SK-N-SH (cell line): ENCODE data around the gene RMI2. TPM values are rescaled to one million over a fixed set of nuclear protein-coding genes. Genes with fewer than 3 reads are reported as not detected.

Source experiments
- CTCF ChIA-PET: fragments of 300-600, 350-600 bp; formaldehyde crosslinking; extraction: SDS; loops from one replicate; lab custom pipeline; 2021; lab: Yijun Ruan, JAX
- POLR2A ChIA-PET: fragments of 350-600 bp; sonication (Branson Sonifier 250); formaldehyde crosslinking; extraction: SDS; loops from one replicate; lab custom pipeline; 2020; ENCODE audit warnings: antibody characterized with exemption, inconsistent platforms; lab: Yijun Ruan, JAX
- DNase-seq: peaks from one replicate; pipeline ENCODE4 v3.0.0; 2012
- H2AFZ ChIP-seq: fragments of 200-600 bp; sonication (generic); 2 replicates; pipeline ENCODE4 v1.8.1; 2016; ENCODE audit warnings: antibody characterized with exemption, mild to moderate bottlenecking, low read depth
- H3F3A ChIP-seq: fragments of 200-600 bp; sonication (generic); replicated peaks from 2 replicates; pipeline ENCODE3; 2016; ENCODE audit warnings: antibody characterized with exemption, mild to moderate bottlenecking; ENCODE audit not compliant: insufficient read depth
- H3K27ac ChIP-seq, 2 experiments: fragments of 200-500 bp in 1 of 2; fragments of 200-600 bp in 1 of 2; sonication (Bioruptor generic) in 1 of 2; sonication (generic), shearing (Covaris generic) in 1 of 2; 2 replicates each; pipeline versions ENCODE4 v1.5.1 to v1.6.1; 2014 to 2016; ENCODE audit warnings: low read depth in 2 of 2, inconsistent platforms in 1 of 2, low read length in 1 of 2, mild to moderate bottlenecking in 1 of 2, mixed read lengths in 1 of 2
- H3K27me3 ChIP-seq: fragments of 200-600 bp; sonication (generic), shearing (Covaris generic); 2 replicates; pipeline ENCODE4 v1.6.1; 2016; ENCODE audit warnings: mixed run types; ENCODE audit not compliant: insufficient read depth
- H3K36me3 ChIP-seq, 2 experiments: fragments of 200-500 bp in 1 of 2; fragments of 200-600 bp in 1 of 2; sonication (Bioruptor generic) in 1 of 2; sonication (generic) in 1 of 2; replicated peaks in 1 of 2; 2 replicates each; pipeline versions ENCODE3 to v1.5.1; 2014 to 2016; ENCODE audit warnings: low read length in 1 of 2, mild to moderate bottlenecking in 1 of 2; ENCODE audit not compliant: insufficient read depth in 2 of 2, control insufficient read depth in 1 of 2
- H3K4me1 ChIP-seq, 2 experiments: fragments of 200-500 bp in 1 of 2; fragments of 200-600 bp in 1 of 2; sonication (Bioruptor generic) in 1 of 2; sonication (generic), shearing (Covaris generic) in 1 of 2; 2 replicates each; pipeline versions ENCODE4 v1.5.1 to v1.6.1; 2014 to 2016; ENCODE audit warnings: low read depth in 1 of 2, low read length in 1 of 2, mixed run types in 1 of 2; ENCODE audit not compliant: insufficient read depth in 2 of 2, control insufficient read depth in 1 of 2
- H3K4me2 ChIP-seq: fragments of 200-600 bp; sonication (generic), shearing (Covaris generic); 2 replicates; pipeline ENCODE4 v1.6.1; 2017; ENCODE audit warnings: mixed run types
- H3K4me3 ChIP-seq, 2 experiments: fragments of 200-500 bp in 1 of 2; fragments of 200-600 bp in 1 of 2; sonication (Bioruptor generic) in 1 of 2; sonication (generic), shearing (Covaris generic) in 1 of 2; 2 replicates each; pipeline versions ENCODE4 v1.5.1 to v1.8.1; 2014 to 2016; ENCODE audit warnings: low read depth in 2 of 2, inconsistent platforms in 1 of 2, low read length in 1 of 2, mild to moderate bottlenecking in 1 of 2, mixed read lengths in 1 of 2, moderate library complexity in 1 of 2
- H3K79me2 ChIP-seq: fragments of 200-600 bp; sonication (generic); 2 replicates; pipeline ENCODE4 v1.8.1; 2017; ENCODE audit warnings: mild to moderate bottlenecking; ENCODE audit not compliant: insufficient read depth
- H3K9ac ChIP-seq: fragments of 200-600 bp; sonication (generic); 2 replicates; pipeline ENCODE4 v1.6.1; 2017; ENCODE audit warnings: mixed run types
- H3K9me2 ChIP-seq: fragments of 200-600 bp; sonication (generic); 2 replicates; pipeline ENCODE4 v1.6.1; 2017; ENCODE audit warnings: mixed run types
- H3K9me3 ChIP-seq: fragments of 200-600 bp; sonication (generic); 2 replicates; pipeline ENCODE4 v1.6.1; 2017; ENCODE audit warnings: mixed run types, mild to moderate bottlenecking, moderate library complexity
- H4K20me1 ChIP-seq: fragments of 200-600 bp; sonication (generic); 2 replicates; pipeline ENCODE4 v1.6.1; 2017; ENCODE audit warnings: mild to moderate bottlenecking, mixed run types; ENCODE audit not compliant: insufficient read depth
- CHD2 ChIP-seq: fragments of 150-350 bp; IDR thresholded peaks from 2 replicates; pipeline ENCODE4 v1.6.1; 2018; ENCODE audit warnings: low read length; ENCODE audit not compliant: partially characterized antibody
- CTCF ChIP-seq: fragments of 200-600 bp; sonication (generic); IDR thresholded peaks from 2 replicates; pipeline ENCODE4 v1.6.1; 2017; ENCODE audit warnings: antibody characterized with exemption, mild to moderate bottlenecking, moderate library complexity
- ELF1 ChIP-seq: IDR thresholded peaks from 2 replicates; pipeline ENCODE4 v1.4.0; 2012
- EP300 ChIP-seq, 2 experiments: IDR thresholded peaks; 2 replicates each; pipeline versions ENCODE4 v1.4.0 to v1.6.1; 2012; ENCODE audit warnings: borderline replicate concordance in 1 of 2, low read depth in 1 of 2, low read length in 1 of 2
- FOXJ3 ChIP-seq: sonication (generic); formaldehyde crosslinking; IDR thresholded peaks from 2 replicates; pipeline ENCODE4 v1.5.1; 2020; ENCODE audit warnings: mild to moderate bottlenecking, missing genetic modification reagents
- JUND ChIP-seq: IDR thresholded peaks from 2 replicates; pipeline ENCODE4 v1.4.0; 2012
- NRF1 ChIP-seq: IDR thresholded peaks from 2 replicates; pipeline ENCODE4 v1.6.1; 2012; ENCODE audit warnings: low read depth, mild to moderate bottlenecking, low read length
- PBX3 ChIP-seq: IDR thresholded peaks from 2 replicates; pipeline ENCODE4; 2012
- POLR2AphosphoS5 ChIP-seq: IDR thresholded peaks from 2 replicates; pipeline ENCODE4 v1.6.1; 2012; ENCODE audit warnings: low read depth, low read length
- RAD21 ChIP-seq: IDR thresholded peaks from 2 replicates; pipeline ENCODE4 v1.6.1; 2012; ENCODE audit warnings: mild to moderate bottlenecking, low read length
- SMC3 ChIP-seq: IDR thresholded peaks from 2 replicates; pipeline ENCODE4 v1.6.1; 2012; ENCODE audit warnings: low read depth, low read length, improper control_type of control experiment
- TCF12 ChIP-seq: IDR thresholded peaks from 2 replicates; pipeline ENCODE4 v1.4.0; 2012
- TEAD4 ChIP-seq: IDR thresholded peaks from 2 replicates; pipeline ENCODE4 v1.4.0; 2012; ENCODE audit warnings: mild to moderate bottlenecking, borderline replicate concordance; ENCODE audit not compliant: insufficient read depth
- WGBS: methylation state at CpG from one replicate; pipeline ENCODE4 v1.1.6; 2017; ENCODE audit warnings: low lambda C conversion rate; 5-methylcytosine and 5-hydroxymethylcytosine counted together
- polyA plus RNA-seq, 3 experiments: library from polyadenylated mRNA; depleted of rRNA; stranded (reverse); fragments of >200 nt; gene quantifications; 2 replicates each; pipeline ENCODE4 v1.2.3, GENCODE V29; 2012
- TF ChIP-seq, protein P1 (sequence below): IDR thresholded peaks from 2 replicates; pipeline ENCODE4 v1.4.0; 2012; ENCODE audit warnings: low read depth, borderline replicate concordance
- TF ChIP-seq, protein P2 (sequence below): fragments of 150-350 bp; IDR thresholded peaks from 2 replicates; pipeline ENCODE4 v1.6.1; 2016; ENCODE audit warnings: mild to moderate bottlenecking, low read depth, low read length
- TF ChIP-seq, protein P3 (sequence below): fragments of 150-350 bp; IDR thresholded peaks from 2 replicates; pipeline ENCODE4 v1.6.1; 2017; ENCODE audit warnings: antibody characterized with exemption, low read length, low read depth, borderline replicate concordance
- TF ChIP-seq, protein P4 (sequence below): IDR thresholded peaks from 2 replicates; pipeline ENCODE4 v1.6.1; 2012; ENCODE audit warnings: mild to moderate bottlenecking, low read depth, low read length, moderate library complexity

RMI2 gene
- polyA plus RNA-seq, 1 of the 3 experiments (the other 2 are of a cell fraction) = 8.5 TPM

GRCh38 chr16:11354733-11355574 is 9.7 kb downstream of the RMI2 start:
- Histone ChIP-seq H3K27me3 (no peaks in the 10 kb centered on the region), H4K20me1 (no peaks in the 10 kb centered on the region), H3K9me2 (no peaks in the 10 kb centered on the region), H3K79me2 (peaks cover 19% of the 10 kb centered on the region; the same call in 1 of the 2 replicates), H3K9ac (no peak overlapping the region), H3K9me3 (no peaks in the 10 kb centered on the region), H3K27ac (no peak overlapping the region), H2AFZ (no peak overlapping the region), H3K4me2 (no peak overlapping the region), H3K4me3 (no peak overlapping the region), H3K36me3 (no peaks in the 10 kb centered on the region), H3F3A (peaks cover 26% of the 10 kb centered on the region), H3K4me1 (peaks cover 14 to 21% of the 10 kb centered on the region in 2 experiments)
- ChIA-PET CTCF (interaction anchor here (2.0 to 3.8 kb wide), 2 partner anchors 99 to 391 kb away, joined by 14 to 31 read pairs; partner anchors contain the start of gene SOCS1), POLR2A (no interaction called here)
- no peak for DNase-seq
- 97% methylated on average over 11 of the region's 11 CpGs for WGBS
- TF ChIP-seq CHD2 = no peak
- no peak for TF ChIP-seq PBX3
- TF ChIP-seq, protein P1, sequence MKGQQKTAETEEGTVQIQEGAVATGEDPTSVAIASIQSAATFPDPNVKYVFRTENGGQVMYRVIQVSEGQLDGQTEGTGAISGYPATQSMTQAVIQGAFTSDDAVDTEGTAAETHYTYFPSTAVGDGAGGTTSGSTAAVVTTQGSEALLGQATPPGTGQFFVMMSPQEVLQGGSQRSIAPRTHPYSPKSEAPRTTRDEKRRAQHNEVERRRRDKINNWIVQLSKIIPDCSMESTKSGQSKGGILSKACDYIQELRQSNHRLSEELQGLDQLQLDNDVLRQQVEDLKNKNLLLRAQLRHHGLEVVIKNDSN = no peak
- TF ChIP-seq, protein P2, sequence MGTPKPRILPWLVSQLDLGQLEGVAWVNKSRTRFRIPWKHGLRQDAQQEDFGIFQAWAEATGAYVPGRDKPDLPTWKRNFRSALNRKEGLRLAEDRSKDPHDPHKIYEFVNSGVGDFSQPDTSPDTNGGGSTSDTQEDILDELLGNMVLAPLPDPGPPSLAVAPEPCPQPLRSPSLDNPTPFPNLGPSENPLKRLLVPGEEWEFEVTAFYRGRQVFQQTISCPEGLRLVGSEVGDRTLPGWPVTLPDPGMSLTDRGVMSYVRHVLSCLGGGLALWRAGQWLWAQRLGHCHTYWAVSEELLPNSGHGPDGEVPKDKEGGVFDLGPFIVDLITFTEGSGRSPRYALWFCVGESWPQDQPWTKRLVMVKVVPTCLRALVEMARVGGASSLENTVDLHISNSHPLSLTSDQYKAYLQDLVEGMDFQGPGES = no peak
- TF ChIP-seq JUND = no peak
- TF ChIP-seq SMC3 = no peak

GRCh38 chr16:11355862-11356261 is 10.6 kb downstream of the RMI2 start:
- Histone ChIP-seq H4K20me1 (no peaks in the 10 kb centered on the region), H3K9me2 (no peaks in the 10 kb centered on the region), H3K4me3 (no peak overlapping the region), H3K9me3 (no peaks in the 10 kb centered on the region), H3K27me3 (no peaks in the 10 kb centered on the region), H3F3A (peaks cover 19% of the 10 kb centered on the region), H3K27ac (no peak overlapping the region), H3K4me1 (peaks cover 12 to 19% of the 10 kb centered on the region in 2 experiments; a peak in 3 of 4 replicates), H3K4me2 (no peak overlapping the region), H3K9ac (no peak overlapping the region), H3K79me2 (peaks cover 15% of the 10 kb centered on the region; the same call in 1 of the 2 replicates), H2AFZ (no peak overlapping the region), H3K36me3 (no peaks in the 10 kb centered on the region)
- ChIA-PET CTCF (interaction anchor here (0.7 to 3.8 kb wide), 9 partner anchors 9 to 401 kb away, joined by 3 to 31 read pairs (median 8); partner anchors contain the start of gene SOCS1), POLR2A (no interaction called here)
- 93% methylated on average over 8 of the region's 8 CpGs for WGBS
- no peak for DNase-seq
- TF ChIP-seq POLR2AphosphoS5 (no peak), EP300 (IDR thresholded peaks at IDR 0.05; ENCODE audit: borderline replicate concordance in 1 of 2, low read depth in 1 of 2, low read length in 1 of 2) (no peak), ELF1 (no peak), CTCF (no peak), TCF12 (no peak), TEAD4 (no peak), RAD21 (no peak), NRF1 (no peak), FOXJ3 (CRISPR knock-in tag) (no peak), JUND (no peak)
- TF ChIP-seq, protein P3, sequence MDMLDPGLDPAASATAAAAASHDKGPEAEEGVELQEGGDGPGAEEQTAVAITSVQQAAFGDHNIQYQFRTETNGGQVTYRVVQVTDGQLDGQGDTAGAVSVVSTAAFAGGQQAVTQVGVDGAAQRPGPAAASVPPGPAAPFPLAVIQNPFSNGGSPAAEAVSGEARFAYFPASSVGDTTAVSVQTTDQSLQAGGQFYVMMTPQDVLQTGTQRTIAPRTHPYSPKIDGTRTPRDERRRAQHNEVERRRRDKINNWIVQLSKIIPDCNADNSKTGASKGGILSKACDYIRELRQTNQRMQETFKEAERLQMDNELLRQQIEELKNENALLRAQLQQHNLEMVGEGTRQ = no peak
- TF ChIP-seq, protein P4, sequence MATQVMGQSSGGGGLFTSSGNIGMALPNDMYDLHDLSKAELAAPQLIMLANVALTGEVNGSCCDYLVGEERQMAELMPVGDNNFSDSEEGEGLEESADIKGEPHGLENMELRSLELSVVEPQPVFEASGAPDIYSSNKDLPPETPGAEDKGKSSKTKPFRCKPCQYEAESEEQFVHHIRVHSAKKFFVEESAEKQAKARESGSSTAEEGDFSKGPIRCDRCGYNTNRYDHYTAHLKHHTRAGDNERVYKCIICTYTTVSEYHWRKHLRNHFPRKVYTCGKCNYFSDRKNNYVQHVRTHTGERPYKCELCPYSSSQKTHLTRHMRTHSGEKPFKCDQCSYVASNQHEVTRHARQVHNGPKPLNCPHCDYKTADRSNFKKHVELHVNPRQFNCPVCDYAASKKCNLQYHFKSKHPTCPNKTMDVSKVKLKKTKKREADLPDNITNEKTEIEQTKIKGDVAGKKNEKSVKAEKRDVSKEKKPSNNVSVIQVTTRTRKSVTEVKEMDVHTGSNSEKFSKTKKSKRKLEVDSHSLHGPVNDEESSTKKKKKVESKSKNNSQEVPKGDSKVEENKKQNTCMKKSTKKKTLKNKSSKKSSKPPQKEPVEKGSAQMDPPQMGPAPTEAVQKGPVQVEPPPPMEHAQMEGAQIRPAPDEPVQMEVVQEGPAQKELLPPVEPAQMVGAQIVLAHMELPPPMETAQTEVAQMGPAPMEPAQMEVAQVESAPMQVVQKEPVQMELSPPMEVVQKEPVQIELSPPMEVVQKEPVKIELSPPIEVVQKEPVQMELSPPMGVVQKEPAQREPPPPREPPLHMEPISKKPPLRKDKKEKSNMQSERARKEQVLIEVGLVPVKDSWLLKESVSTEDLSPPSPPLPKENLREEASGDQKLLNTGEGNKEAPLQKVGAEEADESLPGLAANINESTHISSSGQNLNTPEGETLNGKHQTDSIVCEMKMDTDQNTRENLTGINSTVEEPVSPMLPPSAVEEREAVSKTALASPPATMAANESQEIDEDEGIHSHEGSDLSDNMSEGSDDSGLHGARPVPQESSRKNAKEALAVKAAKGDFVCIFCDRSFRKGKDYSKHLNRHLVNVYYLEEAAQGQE = no peak
